HG03097 (cell line): ENCODE measurements around the gene PHETA2.

Source experiments
- ATAC-seq: cut with Tn5 transposase; IDR thresholded peaks from one replicate; pipeline ENCODE4 v1.9.1; 2021; ENCODE audit not compliant: unreplicated experiment, low FRiP score

The PHETA2 gene, protein sequence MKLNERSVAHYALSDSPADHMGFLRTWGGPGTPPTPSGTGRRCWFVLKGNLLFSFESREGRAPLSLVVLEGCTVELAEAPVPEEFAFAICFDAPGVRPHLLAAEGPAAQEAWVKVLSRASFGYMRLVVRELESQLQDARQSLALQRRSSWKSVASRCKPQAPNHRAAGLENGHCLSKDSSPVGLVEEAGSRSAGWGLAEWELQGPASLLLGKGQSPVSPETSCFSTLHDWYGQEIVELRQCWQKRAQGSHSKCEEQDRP

DNA sequence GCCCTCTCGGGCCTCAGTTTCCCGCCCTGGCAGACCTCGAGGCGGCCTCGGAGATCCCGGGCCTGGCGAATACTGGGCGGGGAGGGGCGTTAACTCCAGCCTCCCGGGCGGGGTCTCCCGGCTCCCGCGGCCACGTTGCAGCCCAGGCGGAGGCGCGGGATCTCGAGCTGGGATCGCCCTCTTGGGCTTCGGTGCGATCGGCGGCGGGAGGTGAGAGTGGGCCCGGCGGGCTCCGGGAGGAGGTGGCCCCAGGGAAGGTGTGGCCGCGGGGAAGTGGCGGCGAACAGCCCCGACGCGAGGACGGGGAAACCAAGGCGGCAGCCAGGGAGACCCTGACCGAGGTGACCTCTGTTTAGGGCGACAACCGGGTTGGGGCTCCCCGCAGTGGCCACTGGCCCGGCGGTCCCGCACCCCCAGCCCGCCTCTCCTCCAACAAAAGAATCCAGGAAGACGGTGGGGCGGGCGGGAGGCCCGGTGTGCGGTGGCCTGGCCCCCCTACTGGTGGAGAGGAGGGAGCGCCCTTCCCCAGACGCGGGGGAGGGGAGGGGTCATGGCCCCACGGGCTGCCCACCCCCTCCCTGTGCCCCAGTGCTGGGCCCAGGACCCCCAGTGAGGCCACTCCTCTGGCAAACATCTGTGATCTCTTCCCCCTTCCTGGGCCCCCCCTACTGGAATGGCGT, at the start of gene PHETA2:
PHETA2 (plus strand) TSS at position 117 of the 680 bp plus-strand sequence. CDS start 3,046 bp downstream, outside the sequence.
- no peak for ATAC-seq

DNA sequence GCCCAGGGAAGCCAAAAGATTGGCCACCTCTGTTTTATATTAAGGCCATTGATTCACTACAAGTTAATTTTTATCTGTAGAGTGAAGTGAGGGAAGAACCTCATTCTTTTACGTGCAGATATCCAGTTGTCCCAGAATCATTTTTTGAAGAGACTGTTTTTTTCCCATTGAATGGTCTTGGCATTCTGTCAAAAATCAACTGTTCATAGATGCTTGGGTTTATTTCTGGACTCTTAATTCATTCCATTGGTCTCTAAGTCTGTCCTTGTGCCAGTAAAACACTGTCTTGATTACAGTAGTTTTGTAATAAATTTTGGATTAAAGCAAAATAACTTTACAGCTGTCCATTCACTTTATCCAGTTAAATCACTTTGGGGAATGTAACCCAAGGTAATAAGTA, 48.6 kb upstream of the PHETA2 start:
- ATAC-seq: no peak

GRCh38 chr22:42026705-42027104, 47.3 kb upstream of the PHETA2 start:
- ATAC-seq: no peak

DNA sequence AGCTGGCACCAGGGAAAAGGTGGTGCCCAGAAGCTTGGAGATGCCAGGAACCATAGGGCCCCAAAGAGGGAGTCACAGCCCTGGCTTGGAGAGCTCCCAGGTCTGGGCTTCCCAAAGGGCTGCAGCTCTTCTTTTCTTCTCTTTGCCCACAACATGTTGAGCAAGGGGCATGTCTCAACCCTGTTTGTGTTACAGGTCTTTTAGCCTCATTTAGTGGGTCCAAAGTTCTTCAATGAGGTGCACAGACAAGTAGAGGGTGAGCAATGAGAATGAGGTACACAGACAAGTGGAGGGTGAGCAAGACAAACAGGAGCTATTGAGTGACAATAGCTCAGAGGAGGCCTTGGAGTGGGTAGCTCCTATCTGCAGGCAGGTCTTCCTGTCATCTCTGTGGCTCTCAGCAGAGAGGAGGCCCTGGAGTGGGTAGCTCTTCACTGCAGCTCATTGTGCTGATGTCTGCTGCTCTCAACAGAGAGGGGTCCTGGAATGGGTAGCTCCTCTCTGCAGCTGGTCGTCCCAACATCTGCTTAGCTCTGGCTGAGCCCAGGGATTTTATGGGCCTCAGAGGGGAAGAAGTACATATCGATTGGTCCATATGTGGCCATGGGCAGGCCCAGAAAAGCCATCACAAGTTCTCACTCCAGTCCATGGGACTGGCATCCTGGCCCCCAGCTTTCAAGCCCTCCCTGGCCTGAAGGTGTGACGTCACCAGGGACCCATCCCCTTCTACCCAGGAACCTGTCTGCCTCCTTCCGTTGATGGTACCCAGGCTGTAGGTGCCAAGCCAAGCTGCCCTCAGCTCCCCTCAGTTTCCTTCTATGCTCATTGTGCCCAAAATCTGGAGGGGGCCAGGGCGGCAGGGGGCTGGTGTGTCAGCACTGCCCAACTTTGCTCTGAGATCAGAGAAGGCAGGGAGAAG, 40.5 kb upstream of the PHETA2 start:
- no peak for ATAC-seq

- ATAC-seq: no peak
These were observed 38.8 kb upstream of the PHETA2 start for GRCh38 chr22:42035256-42035655.

DNA sequence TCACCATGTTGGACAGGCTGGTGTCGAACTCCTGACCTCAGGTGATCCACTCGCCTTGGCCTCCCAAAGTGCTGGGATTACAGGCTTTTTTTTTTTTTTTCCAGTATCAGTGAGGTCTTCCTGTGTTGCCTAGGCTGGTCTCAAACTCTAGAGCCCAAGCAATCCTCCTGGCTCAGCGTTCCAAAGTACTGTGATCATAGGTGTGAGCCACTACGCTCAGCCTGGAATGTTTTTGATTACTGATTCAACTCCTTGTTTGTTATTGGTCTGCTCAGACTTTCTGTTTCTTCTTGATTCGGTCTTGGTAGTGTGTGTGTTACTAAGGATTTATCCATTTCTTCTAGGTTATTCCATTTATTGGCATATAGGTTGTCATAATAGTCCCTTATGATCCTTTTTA, 34.8 kb upstream of the PHETA2 start:
- no peak for ATAC-seq

- ATAC-seq: no peak
These were observed 32.3 kb upstream of the PHETA2 start for GRCh38 chr22:42041784-42042183.

DNA sequence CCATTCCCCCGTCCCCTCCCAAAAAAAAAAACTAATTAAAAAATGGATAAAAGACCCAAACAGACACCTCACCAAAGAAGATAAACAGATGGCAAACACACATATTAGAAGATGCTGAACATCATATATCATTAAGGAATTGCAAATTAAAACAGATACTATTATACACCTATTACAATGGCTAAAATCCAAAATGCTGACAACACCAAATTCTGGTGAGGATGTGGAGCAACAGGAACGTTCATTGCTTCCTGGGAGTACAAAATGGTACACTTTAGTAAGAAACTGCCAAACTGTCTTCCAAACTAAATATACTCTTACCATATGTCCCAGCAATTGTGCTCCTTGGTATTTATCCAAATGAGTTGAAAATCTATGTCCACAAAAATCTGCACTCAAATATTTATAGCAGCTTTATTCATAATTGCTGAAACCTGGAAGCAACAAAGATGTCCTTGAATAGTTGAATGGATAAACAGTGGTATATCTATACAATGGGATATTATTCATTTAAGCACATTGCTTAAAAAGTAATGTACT, 23.3 kb upstream of the PHETA2 start:
- no peak for ATAC-seq

- no peak for ATAC-seq
These were observed 21.3 kb upstream of the PHETA2 start for GRCh38 chr22:42052765-42053164.

GRCh38 chr22:42056757-42057511, 17.1 kb upstream of the PHETA2 start:
- ATAC-seq: no peak

DNA sequence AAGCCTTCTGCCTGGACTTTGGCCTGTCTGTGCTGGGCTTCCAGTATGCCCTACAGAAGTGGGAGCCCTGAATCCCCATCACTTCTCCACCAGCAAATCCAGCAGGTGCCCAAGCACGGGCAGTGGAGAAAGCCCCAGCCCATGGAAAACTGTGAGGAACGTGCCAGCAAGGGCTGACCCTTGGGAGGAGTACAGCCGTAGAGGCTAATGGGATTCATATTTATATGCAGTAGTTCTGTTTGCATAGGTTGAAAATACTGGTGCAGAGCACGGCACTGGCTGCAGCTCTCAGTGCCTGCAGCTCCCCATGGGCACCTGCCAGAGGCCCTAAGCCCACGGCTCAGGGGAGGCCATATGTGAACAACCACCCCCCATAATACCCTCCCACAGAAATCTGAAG, 13.6 kb upstream of the PHETA2 start:
- no peak for ATAC-seq

GRCh38 chr22:42061041-42061440, 13.0 kb upstream of the PHETA2 start:
- no peak for ATAC-seq

DNA sequence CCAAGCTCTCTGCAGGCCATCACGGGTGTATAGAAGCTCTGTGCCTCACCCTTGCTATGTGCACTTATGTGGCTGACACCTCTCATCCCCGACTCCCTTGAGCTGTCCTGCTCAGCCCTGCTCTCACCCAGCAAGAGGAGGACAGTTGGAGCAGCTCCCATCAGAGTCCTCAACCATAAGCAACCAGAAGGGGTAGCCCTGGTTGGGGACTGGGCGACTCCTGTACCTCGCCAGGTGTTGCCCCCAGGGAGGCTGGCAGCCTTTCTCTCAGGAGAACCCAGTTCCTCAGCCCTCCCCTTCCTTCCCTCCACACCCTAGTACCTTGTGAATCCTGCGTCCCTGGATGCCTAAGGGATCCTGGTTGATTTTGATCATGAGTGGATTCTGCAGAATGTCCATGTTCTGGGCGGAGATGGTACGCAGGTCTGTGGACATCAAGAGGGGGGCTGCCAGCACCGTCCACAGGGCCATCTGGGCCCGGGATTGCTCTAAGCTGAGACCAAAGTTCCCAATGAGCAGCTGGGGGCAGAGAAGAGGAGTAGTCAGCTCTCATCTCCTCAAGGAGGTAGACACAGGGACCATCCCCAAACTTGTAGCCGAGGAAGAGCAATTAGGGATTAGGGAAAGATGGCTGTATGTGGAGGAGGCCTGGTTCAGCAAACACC, 11.4 kb upstream of the PHETA2 start:
- no peak for ATAC-seq

DNA sequence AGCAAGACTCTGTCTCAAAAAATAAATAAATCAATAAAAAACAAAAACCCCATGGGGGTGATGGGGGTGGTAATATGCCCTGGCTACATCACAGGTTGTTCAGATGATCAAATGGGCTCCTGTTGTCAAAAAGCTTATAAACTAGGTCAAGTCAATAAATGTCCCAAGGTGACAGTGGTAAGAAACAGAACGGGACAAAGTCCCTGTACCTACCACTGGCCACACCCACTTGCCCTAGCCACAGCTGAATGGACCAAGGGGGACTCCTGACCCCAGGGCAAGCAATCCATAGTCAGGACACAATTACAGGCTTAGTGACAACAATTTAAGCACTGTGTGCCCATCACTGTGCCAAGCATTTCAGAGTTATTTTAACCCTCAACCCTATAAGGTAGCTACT, 9.4 kb upstream of the PHETA2 start:
- no peak for ATAC-seq

DNA sequence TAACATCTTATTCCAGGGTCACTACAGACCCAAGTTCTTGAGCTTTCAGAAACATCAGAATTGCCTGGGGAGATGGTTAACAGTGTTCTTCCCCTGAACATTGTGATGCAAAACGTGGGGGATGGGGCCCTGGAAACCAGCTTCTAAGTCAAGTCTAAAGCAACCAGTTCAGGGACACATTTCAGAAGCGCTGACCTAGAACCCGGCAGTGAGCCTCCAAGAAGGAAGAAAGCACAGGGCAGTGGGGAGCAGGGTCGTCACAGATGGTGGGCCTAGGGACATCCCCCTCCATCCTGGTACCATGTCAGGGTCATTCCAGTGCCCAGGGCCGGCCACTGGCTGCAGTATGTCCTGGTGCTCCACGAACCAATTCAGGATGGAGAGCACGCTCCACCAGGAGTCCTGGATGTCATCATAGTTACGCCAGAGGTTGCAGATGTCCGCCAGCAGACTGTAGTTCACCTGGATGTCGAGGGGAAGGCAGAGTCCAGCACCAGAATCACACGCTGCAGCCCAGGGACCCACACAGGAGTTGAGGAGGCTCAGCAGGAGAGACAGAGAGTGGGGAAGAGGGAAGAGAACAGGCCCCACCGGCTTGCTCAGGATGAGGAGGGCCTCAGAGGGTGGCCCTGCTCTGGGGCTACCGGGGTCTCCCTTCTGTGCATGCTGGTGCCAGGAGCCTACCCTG, 8.5 kb upstream of the PHETA2 start:
- ATAC-seq: no peak

DNA sequence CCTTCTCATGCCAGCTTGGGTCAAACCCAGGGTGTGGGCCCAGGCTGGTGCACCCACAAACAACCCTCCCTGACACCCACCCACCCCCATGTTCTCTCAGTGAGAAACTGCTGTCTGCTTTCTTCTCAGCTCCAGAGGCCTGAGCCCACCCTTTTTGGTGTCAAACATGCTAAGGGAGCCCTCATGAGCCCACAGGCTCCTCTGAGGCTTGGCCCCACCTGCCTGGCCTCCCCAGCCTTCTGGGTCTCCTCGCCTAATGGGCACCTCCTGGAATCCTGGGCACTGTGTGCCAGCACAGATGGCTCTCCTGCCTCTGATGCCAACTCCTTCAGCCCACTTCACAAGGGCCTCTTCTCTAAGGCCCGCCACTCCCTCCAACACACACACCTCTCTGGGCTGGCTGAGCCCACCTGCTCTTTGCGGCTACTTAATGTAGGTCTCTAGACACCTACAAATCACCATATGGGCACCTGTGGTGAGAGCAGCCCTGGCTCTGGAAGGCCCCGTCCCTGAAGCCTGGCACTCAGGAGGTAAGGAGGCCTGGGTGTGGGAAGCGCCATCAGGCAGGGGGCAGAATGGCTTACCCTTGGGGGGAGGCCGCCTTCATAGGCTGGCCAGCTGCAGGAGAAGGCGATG, 7.8 kb upstream of the PHETA2 start:
- no peak for ATAC-seq

DNA sequence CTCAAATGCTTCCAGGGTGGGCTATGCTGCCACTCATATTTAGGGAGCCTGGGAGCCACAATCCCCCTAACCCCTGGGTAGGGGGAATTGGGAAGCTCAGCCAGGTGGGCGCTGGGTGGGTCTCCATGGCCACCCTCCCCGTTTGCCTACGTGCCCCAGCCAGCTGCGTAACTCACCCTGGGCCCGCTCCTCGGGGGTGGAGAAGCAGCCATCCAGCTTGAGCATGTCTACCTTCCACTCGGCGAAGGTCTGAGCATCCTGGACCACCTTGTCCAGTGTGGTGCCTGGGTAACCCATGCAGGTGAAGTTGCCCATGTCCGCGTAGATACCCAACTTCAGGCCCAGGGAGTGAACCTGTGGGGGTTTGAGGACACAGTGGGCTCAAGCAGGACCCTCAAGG, 7.1 kb upstream of the PHETA2 start:
- ATAC-seq: no peak

GRCh38 chr22:42067671-42068251, 6.3 kb upstream of the PHETA2 start:
- no peak for ATAC-seq
